Left ventricle myocardium superior (tissue), 1 donor: ENCODE data around the gene WNT1. TPM values are rescaled to one million over a fixed set of nuclear protein-coding genes. Genes with fewer than 3 reads are reported as not detected.

Source experiments
- total RNA-seq: library from RNA; stranded (reverse); fragmentation: NEBNext Ultra II Directional; extraction: Animal tissue kit (Norgen Biotek cat#: 25700); gene quantifications from one replicate; pipeline ENCODE4 v1.2.1, GENCODE V29; 2021
- donor health status: DM: no; HTN: yes; CAD: no; lungs with severe emphysema.

Gene WNT1
- total RNA-seq, 1 donor from 2014 or later: not detected

Other genes starting within 250 kb of the WNT1 start
- 57.0 TPM for gene ADCY6, start 189.2 kb upstream of the WNT1 start, total RNA-seq
- gene CACNB3, start 159.8 kb upstream of the WNT1 start, total RNA-seq: 4.4 TPM
- gene DDX23, start 126.2 kb upstream of the WNT1 start, total RNA-seq: 36.4 TPM
- gene RND1, start 112.5 kb upstream of the WNT1 start, total RNA-seq: 0.27 TPM
- gene FKBP11, start 52.8 kb upstream of the WNT1 start, total RNA-seq: 6.3 TPM
- gene ARF3, start 20.8 kb upstream of the WNT1 start, total RNA-seq: 44.8 TPM
- gene WNT10B, start 6.6 kb upstream of the WNT1 start, total RNA-seq: 0.17 TPM
- gene DDN, start 21.1 kb downstream of the WNT1 start, total RNA-seq: 0.77 TPM
- gene PRKAG1, start 40.5 kb downstream of the WNT1 start, total RNA-seq: 78.1 TPM
- 43.8 TPM for gene KMT2D, start 82.5 kb downstream of the WNT1 start, total RNA-seq
- 0.32 TPM for gene RHEBL1, start 91.7 kb downstream of the WNT1 start, total RNA-seq
- 0.52 TPM for gene DHH, start 116.5 kb downstream of the WNT1 start, total RNA-seq
- 30.7 TPM for gene LMBR1L, start 132.5 kb downstream of the WNT1 start, total RNA-seq
- 329 TPM for gene TUBA1B, start 153.1 kb downstream of the WNT1 start, total RNA-seq
- 69.9 TPM for gene TUBA1A, start 210.8 kb downstream of the WNT1 start, total RNA-seq